Colonic mucosa (tissue), 4 donors: ENCODE measurements around the gene TMEM9B. TPM values are rescaled to one million over a fixed set of nuclear protein-coding genes. Genes with fewer than 3 reads are reported as not detected.
"Not testable (repeated sequence)": the region's sequence is repeated elsewhere in the genome, so short reads cannot be mapped to it uniquely, and the experiment has no call there.

ENCODE experiments used
- DNase-seq: peaks from one replicate; pipeline ENCODE4 v3.0.0-alpha.2; 2020
- H3K27ac ChIP-seq: fragments of 200-600 bp; one replicate; pipeline ENCODE4 v1.8.0; 2021
- H3K27me3 ChIP-seq: fragments of 200-600 bp; one replicate; pipeline ENCODE4 v1.8.0; 2021
- H3K36me3 ChIP-seq: fragments of 200-600 bp; one replicate; pipeline ENCODE4 v1.8.0; 2021
- H3K4me1 ChIP-seq: fragments of 200-600 bp; one replicate; pipeline ENCODE4 v1.8.0; 2021; ENCODE audit warnings: mild to moderate bottlenecking
- H3K4me3 ChIP-seq: fragments of 200-600 bp; one replicate; pipeline ENCODE4 v1.8.0; 2021
- H3K9ac ChIP-seq, 2 donors: one replicate each; pipeline ENCODE4 v1.7.0; 2013; ENCODE audit warnings: control low read depth in 2 of 2, low read depth in 2 of 2, low read length in 2 of 2
- H3K9me3 ChIP-seq: fragments of 200-600 bp; one replicate; pipeline ENCODE4 v1.8.0; 2021
- intact Hi-C: fragments of 100-400 bp; cut with DNase I; formaldehyde crosslinking; loops from one replicate; pipeline ENCODE4 v1.14.1; 2022
- total RNA-seq, 2 donors: library from RNA; stranded (reverse); fragmentation: NEBNext Ultra II Directional in 1 of 2; extraction: Animal tissue kit (Norgen Biotek cat#: 25700) in 1 of 2; gene quantifications; one replicate each; pipeline ENCODE4 v1.2.1, GENCODE V29; 2021
- TF ChIP-seq, protein P1 (sequence below): fragments of 200-600 bp; IDR thresholded peaks from one replicate; pipeline ENCODE4 v1.8.0; 2022; ENCODE audit warnings: antibody characterized with exemption, mild to moderate bottlenecking
- donor health status: healthy.
- donor health status: DM: no; HTN: no; CAD: no.
- donor health status: DM: no; HTN: no; CAD: no.

The TMEM9B gene
- total RNA-seq, 2 donors from 2014 or later: 55.3 to 69.3 TPM

DNA sequence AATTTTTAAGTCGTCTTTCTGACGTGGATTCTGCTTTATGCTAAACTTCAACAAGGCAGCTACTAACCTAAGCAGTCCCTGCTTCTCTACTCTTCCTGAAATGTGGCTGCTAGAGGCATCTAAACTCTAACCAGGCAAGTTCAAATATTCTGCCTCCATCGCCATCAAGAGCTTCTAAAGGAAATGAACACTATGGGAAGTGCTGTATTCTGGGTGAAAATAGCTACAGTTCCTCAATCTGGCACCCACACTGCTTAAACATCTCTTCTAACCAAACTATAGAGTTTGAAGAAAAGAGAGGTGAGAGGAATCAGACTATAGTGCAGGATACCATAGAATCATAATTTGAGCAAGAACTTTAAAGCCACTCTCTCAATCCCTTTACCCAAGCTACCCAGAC is 33.2 kb upstream of the TMEM9B start:
- Histone ChIP-seq H3K27ac (no peak overlapping the region), H3K4me1 (no peaks in the 10 kb centered on the region), H3K4me3 (no peak overlapping the region), H3K27me3 (peaks cover 3% of the 10 kb centered on the region), H3K36me3 (no peaks in the 10 kb centered on the region), H3K9ac (no peak overlapping the region), H3K9me3 (no peaks in the 10 kb centered on the region)
- TF ChIP-seq, protein P1, sequence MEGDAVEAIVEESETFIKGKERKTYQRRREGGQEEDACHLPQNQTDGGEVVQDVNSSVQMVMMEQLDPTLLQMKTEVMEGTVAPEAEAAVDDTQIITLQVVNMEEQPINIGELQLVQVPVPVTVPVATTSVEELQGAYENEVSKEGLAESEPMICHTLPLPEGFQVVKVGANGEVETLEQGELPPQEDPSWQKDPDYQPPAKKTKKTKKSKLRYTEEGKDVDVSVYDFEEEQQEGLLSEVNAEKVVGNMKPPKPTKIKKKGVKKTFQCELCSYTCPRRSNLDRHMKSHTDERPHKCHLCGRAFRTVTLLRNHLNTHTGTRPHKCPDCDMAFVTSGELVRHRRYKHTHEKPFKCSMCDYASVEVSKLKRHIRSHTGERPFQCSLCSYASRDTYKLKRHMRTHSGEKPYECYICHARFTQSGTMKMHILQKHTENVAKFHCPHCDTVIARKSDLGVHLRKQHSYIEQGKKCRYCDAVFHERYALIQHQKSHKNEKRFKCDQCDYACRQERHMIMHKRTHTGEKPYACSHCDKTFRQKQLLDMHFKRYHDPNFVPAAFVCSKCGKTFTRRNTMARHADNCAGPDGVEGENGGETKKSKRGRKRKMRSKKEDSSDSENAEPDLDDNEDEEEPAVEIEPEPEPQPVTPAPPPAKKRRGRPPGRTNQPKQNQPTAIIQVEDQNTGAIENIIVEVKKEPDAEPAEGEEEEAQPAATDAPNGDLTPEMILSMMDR: no peak
- intact Hi-C loops: no loop called here
- DNase-seq: no peak

DNA sequence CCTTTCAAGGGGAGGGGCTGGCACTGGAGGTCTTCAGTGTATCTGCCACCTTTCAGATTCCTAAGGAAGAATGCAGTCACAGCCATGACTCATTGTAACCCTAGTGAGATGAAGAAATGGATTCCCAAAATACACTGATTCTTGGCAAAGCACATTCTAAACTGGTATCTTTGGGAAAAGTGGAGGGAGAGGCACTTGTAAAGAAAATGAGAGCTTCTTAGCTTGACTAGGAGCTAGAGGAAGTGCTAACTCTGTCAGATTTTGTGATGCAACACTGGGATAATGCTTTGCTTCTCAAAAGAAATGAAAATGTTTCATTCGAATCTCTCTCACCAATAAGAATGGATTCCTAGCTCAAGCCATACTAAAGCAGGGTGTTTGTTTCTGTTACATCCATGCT is 25.2 kb upstream of the TMEM9B start:
- intact Hi-C loops: no loop called here
- Histone ChIP-seq H3K27ac (no peak overlapping the region), H3K9me3 (no peaks in the 10 kb centered on the region), H3K4me1 (no peaks in the 10 kb centered on the region), H3K27me3 (no peaks in the 10 kb centered on the region), H3K9ac (no peak overlapping the region), H3K4me3 (no peak overlapping the region), H3K36me3 (no peaks in the 10 kb centered on the region)
- TF ChIP-seq, protein P1: no peak
- no peak for DNase-seq

DNA sequence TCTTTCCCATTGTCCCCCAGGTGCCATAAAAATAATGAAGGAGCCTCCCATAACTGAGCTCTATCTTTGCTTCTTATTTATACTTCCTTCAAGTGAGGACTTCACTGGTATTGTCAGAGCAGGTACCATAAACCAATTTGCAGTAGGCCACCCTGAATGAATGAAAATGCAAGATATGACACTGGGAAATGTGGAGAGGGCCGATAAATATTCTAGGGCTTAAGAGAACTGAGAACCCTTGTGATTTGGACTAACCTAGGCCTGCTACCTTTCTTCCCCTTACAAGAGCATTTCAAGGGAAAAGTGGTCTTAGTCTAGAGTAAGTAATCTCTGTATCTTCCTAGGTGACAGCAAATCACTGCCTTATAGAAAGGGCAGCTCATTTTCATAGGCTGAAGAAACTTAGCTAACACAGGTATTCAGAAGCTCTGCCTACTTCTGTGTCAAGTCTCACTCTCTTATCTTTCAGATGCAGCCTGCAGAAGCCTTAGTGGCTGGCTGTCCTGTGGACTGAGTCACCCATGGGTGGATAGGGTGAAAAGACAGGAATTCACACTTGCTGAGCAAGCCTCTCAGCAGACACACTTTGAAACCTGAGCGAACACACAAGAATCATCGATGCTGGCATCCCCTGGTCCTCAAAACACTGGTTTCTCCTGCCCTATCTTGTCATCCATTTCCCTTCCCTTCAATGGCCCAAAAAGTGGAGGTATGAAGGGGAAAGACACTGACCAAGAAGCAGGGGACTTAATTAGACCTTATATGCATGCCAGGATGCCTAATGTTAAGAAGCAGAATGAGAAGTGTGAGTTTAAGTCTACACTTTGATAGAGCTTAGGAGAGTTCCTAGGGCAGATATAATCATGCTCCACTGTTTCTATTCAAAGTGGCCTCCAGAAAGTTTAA is 24.3 kb upstream of the TMEM9B start:
- H3K36me3 ChIP-seq: no peaks in the 10 kb centered on the region
- intact Hi-C loops: no loop called here

DNA sequence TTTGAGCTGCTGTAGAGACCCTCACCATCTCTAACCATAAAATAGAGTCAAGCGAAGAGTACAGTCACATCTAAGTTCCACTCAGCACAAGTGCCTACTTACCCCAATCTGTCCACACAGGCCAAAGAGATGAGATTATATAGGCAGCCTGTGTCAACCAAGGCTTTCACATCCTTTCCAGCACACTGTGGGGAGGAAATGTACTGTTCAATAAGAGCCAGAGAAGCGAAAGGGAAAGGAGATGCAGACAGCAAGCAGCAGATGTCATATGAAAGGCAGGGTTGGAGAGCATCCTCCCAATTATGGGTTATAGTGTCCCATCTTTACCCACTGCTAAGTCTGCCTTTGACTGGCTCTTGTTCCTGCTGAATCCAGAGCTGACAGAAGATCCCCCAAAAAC is 23.2 kb upstream of the TMEM9B start:
- no peak for DNase-seq
- no peak overlapping the region for H3K9ac ChIP-seq
- no peak overlapping the region for H3K4me3 ChIP-seq
- no peaks in the 10 kb centered on the region for H3K36me3 ChIP-seq
- H3K27me3 ChIP-seq: no peaks in the 10 kb centered on the region
- H3K4me1 ChIP-seq: no peaks in the 10 kb centered on the region
- H3K27ac ChIP-seq: no peak overlapping the region
- H3K9me3 ChIP-seq: no peaks in the 10 kb centered on the region
- intact Hi-C loops: no loop called here
- TF ChIP-seq, protein P1: no peak

More for the DNA sequence above, 24.3 kb upstream of the TMEM9B start:
- DNase-seq: no peak
- H3K27ac ChIP-seq: no peak overlapping the region
- no peaks in the 10 kb centered on the region for H3K27me3 ChIP-seq
- no peaks in the 10 kb centered on the region for H3K9me3 ChIP-seq
- no peaks in the 10 kb centered on the region for H3K4me1 ChIP-seq
- H3K4me3 ChIP-seq: no peak overlapping the region
- no peak overlapping the region for H3K9ac ChIP-seq
- TF ChIP-seq, protein P1: no peak

DNA sequence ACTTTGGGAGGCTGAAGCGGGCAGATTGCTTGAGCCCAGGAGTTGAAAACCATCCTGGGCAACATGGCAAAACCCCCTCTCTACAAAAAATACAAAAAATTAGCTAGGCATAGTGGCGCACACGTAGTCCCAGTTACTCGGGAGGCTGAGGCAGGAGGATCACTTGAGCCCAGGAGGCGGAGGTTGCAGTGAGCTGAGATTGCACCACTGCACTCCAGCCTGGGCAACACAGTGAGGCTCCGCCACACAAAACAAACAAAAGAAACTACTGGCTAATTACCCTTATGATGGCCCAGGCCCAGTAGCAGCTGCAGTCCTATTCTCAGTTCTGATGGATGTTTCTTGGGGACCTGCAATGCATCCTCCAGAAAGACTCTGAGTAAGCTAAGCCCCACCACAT is 22.5 kb upstream of the TMEM9B start:
- H3K27ac ChIP-seq, H3K36me3 ChIP-seq, H3K9me3 ChIP-seq, intact Hi-C loops, H3K27me3 ChIP-seq, H3K4me1 ChIP-seq, H3K9ac ChIP-seq, H3K4me3 ChIP-seq, DNase-seq: not testable (repeated sequence)

DNA sequence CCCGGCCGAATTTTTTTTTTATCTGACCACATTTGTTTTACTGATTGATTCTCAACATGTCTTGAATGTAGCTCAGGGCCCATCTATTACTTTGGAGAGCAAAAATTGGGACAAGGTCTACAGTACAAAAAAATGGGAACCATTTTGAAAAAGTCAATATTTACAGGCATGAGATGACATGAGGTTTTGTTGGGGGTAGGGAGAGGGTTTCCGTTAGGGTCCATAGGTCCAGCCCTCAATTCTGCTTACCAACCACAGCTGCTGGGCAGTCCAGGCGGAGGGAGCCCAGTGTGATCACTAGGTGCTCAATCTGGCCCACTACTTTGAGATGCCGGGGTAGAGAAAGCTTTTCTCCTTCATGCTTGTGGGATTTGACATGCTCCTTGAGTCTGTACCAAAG is 21.2 kb upstream of the TMEM9B start:
- Histone ChIP-seq H3K27me3 (no peaks in the 10 kb centered on the region), H3K9me3 (no peaks in the 10 kb centered on the region), H3K4me3 (no peak overlapping the region), H3K4me1 (no peaks in the 10 kb centered on the region), H3K36me3 (no peaks in the 10 kb centered on the region), H3K9ac (no peak overlapping the region), H3K27ac (no peak overlapping the region)
- TF ChIP-seq, protein P1: no peak
- intact Hi-C loops: no loop called here
- no peak for DNase-seq
